Astrocyte (in vitro differentiated cells and primary cell): ENCODE data around the gene PTPRK. TPM values are rescaled to one million over a fixed set of nuclear protein-coding genes. Genes with fewer than 3 reads are reported as not detected.

Source experiments
- DNase-seq: peaks from one replicate; pipeline ENCODE4 v3.0.0-alpha.2; 2010; ENCODE audit warnings: low read depth
- FAIRE-seq: peaks from 2 replicates; lab custom pipeline; 2011; peaks lifted over from hg19 to GRCh38; lab: Jason Lieb, UNC
- H2AFZ ChIP-seq: 2 replicates; pipeline ENCODE4 v1.6.0; 2012; ENCODE audit warnings: low read depth, low read length, inconsistent platforms
- H3K27ac ChIP-seq: 2 replicates; pipeline ENCODE4 v1.5.1; 2011; ENCODE audit warnings: low read depth, low read length, inconsistent platforms
- H3K27me3 ChIP-seq: 2 replicates; pipeline ENCODE4 v1.6.0; 2011; ENCODE audit warnings: low read length, inconsistent platforms; ENCODE audit not compliant: insufficient read depth
- H3K36me3 ChIP-seq: 2 replicates; pipeline ENCODE4 v1.5.1; 2011; ENCODE audit warnings: low read length, inconsistent platforms; ENCODE audit not compliant: insufficient read depth
- H3K4me1 ChIP-seq: 2 replicates; pipeline ENCODE4 v1.5.1; 2011; ENCODE audit warnings: low read length, inconsistent platforms; ENCODE audit not compliant: insufficient read depth
- H3K4me2 ChIP-seq: 2 replicates; pipeline ENCODE4 v1.6.0; 2012; ENCODE audit warnings: low read length, inconsistent platforms
- H3K4me3 ChIP-seq: 2 replicates; pipeline ENCODE4 v1.5.1; 2011; ENCODE audit warnings: low read depth, mild to moderate bottlenecking, low read length, inconsistent platforms; ENCODE audit not compliant: insufficient read depth
- H3K79me2 ChIP-seq: 2 replicates; pipeline ENCODE4 v1.6.0; 2012; ENCODE audit warnings: mild to moderate bottlenecking, low read length, inconsistent platforms; ENCODE audit not compliant: insufficient read depth
- H3K9ac ChIP-seq: 2 replicates; pipeline ENCODE4 v1.6.0; 2012; ENCODE audit warnings: mild to moderate bottlenecking, low read length, inconsistent platforms
- H3K9me3 ChIP-seq: 2 replicates; pipeline ENCODE4 v1.5.1; 2012; ENCODE audit warnings: low read depth, mild to moderate bottlenecking, low read length, inconsistent platforms; ENCODE audit not compliant: insufficient read depth
- H4K20me1 ChIP-seq: 2 replicates; pipeline ENCODE4 v1.6.0; 2012; ENCODE audit warnings: low read length, inconsistent platforms; ENCODE audit not compliant: insufficient read depth
- H3K27ac Mint-ChIP-seq: one replicate; pipeline ENCODE4 v1.8.0; 2021; ENCODE audit warnings: mild to moderate bottlenecking, mixed read lengths; ENCODE audit not compliant: unreplicated experiment
- H3K27me3 Mint-ChIP-seq: one replicate; pipeline ENCODE4 v1.8.0; 2021; ENCODE audit warnings: low read depth, mixed read lengths; ENCODE audit not compliant: unreplicated experiment
- H3K36me3 Mint-ChIP-seq: one replicate; pipeline ENCODE4 v1.8.0; 2021; ENCODE audit warnings: low read depth, mixed read lengths; ENCODE audit not compliant: unreplicated experiment
- H3K4me1 Mint-ChIP-seq: one replicate; pipeline ENCODE4 v1.8.0; 2021; ENCODE audit warnings: low read depth, mixed read lengths; ENCODE audit not compliant: unreplicated experiment
- H3K4me3 Mint-ChIP-seq: one replicate; pipeline ENCODE4 v1.8.0; 2021; ENCODE audit warnings: mild to moderate bottlenecking, moderate library complexity, mixed read lengths; ENCODE audit not compliant: unreplicated experiment
- H3K9me3 Mint-ChIP-seq: one replicate; pipeline ENCODE4 v1.8.0; 2021; ENCODE audit warnings: mild to moderate bottlenecking, mixed read lengths; ENCODE audit not compliant: unreplicated experiment
- EZH2 ChIP-seq: IDR thresholded peaks from 2 replicates; pipeline ENCODE4 v1.6.1; 2012; ENCODE audit warnings: mild to moderate bottlenecking, low read length, inconsistent platforms; ENCODE audit not compliant: insufficient read depth
- total RNA-seq: library from RNA; stranded (reverse); gene quantifications from 2 replicates; pipeline ENCODE4 v1.2.1, GENCODE V29; 2021
- TF ChIP-seq, protein P1 (sequence below): IDR thresholded peaks from 2 replicates; pipeline ENCODE4 v1.5.1; 2011; ENCODE audit warnings: low read depth, mild to moderate bottlenecking, inconsistent platforms, low read length, moderate library complexity; ENCODE audit not compliant: insufficient read depth

Gene PTPRK
- total RNA-seq, 1 donor from 2014 or later, result 159 TPM

DNA sequence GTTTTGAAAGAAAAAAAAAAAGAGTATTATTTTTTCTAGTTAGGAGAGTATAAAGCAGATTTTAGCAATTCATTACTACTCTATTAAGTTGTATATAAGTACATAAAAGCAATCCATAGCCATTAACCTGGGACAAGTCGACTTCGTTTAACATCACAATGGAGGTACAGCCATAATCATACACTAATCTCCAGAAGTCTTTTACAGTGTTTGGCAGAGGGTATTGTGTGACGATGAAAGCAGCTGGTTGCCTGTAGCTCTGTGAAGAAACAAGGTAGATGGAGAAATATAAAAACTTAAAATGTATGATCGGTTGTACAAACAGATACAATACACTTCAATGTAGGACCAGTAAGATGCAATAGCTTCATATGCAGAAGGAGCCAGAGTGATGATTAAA is 543.6 kb downstream of the PTPRK start:
- H4K20me1 ChIP-seq, result no peaks in the 10 kb centered on the region
- no peak for FAIRE-seq
- Mint-ChIP-seq H3K9me3 (no peaks in the 10 kb centered on the region), H3K4me1 (peaks cover 12% of the 10 kb centered on the region), H3K36me3 (peaks cover 11% of the 10 kb centered on the region), H3K27ac (no peak overlapping the region), H3K27me3 (no peaks in the 10 kb centered on the region), H3K4me3 (no peak overlapping the region)
- no peak overlapping the region for H3K9ac ChIP-seq
- no peak overlapping the region for H3K27ac ChIP-seq
- peaks cover 12% of the 10 kb centered on the region for H3K4me1 ChIP-seq
- H3K4me3 ChIP-seq, result no peak overlapping the region
- no peak for TF ChIP-seq EZH2
- TF ChIP-seq, protein P1, sequence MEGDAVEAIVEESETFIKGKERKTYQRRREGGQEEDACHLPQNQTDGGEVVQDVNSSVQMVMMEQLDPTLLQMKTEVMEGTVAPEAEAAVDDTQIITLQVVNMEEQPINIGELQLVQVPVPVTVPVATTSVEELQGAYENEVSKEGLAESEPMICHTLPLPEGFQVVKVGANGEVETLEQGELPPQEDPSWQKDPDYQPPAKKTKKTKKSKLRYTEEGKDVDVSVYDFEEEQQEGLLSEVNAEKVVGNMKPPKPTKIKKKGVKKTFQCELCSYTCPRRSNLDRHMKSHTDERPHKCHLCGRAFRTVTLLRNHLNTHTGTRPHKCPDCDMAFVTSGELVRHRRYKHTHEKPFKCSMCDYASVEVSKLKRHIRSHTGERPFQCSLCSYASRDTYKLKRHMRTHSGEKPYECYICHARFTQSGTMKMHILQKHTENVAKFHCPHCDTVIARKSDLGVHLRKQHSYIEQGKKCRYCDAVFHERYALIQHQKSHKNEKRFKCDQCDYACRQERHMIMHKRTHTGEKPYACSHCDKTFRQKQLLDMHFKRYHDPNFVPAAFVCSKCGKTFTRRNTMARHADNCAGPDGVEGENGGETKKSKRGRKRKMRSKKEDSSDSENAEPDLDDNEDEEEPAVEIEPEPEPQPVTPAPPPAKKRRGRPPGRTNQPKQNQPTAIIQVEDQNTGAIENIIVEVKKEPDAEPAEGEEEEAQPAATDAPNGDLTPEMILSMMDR, result no peak
- H3K9me3 ChIP-seq, result no peaks in the 10 kb centered on the region
- H2AFZ ChIP-seq, result no peak overlapping the region
- peaks cover 28% of the 10 kb centered on the region for H3K36me3 ChIP-seq
- no peaks in the 10 kb centered on the region for H3K27me3 ChIP-seq
- DNase-seq, result no peak
- no peaks in the 10 kb centered on the region for H3K79me2 ChIP-seq
- no peak overlapping the region for H3K4me2 ChIP-seq

DNA sequence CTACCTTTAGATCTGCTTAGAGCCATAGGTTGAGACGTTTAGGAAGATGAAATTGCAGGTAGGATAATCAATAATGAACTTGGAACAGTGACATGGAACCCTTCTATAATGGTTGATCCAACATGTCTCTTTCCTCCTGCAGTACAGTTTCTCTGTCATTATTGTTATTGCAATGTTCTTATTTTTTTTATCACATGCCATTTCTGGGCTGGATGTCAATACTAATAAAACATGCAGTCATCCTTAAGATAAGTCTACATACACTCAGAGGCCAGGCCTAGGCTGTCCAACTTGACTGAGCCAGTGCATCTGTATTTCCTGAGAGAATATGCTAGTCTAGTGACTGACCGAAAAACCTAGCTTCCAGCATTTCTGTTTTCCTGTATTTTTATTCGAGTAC is 544.3 kb downstream of the PTPRK start:
- no peak overlapping the region for H3K27ac ChIP-seq
- Mint-ChIP-seq H3K4me1 (peaks cover 17% of the 10 kb centered on the region), H3K4me3 (no peak overlapping the region), H3K27me3 (no peaks in the 10 kb centered on the region), H3K9me3 (no peaks in the 10 kb centered on the region), H3K36me3 (peaks cover 11% of the 10 kb centered on the region), H3K27ac (no peak overlapping the region)
- peaks cover 24% of the 10 kb centered on the region for H3K36me3 ChIP-seq
- no peak for DNase-seq
- no peaks in the 10 kb centered on the region for H4K20me1 ChIP-seq
- H3K79me2 ChIP-seq, result no peaks in the 10 kb centered on the region
- no peaks in the 10 kb centered on the region for H3K9me3 ChIP-seq
- no peak overlapping the region for H2AFZ ChIP-seq
- TF ChIP-seq, protein P1, result no peak
- no peak for TF ChIP-seq EZH2
- no peak overlapping the region for H3K4me2 ChIP-seq
- FAIRE-seq, result no peak
- no peaks in the 10 kb centered on the region for H3K27me3 ChIP-seq
- peaks cover 14% of the 10 kb centered on the region for H3K4me1 ChIP-seq
- H3K4me3 ChIP-seq, result no peak overlapping the region
- H3K9ac ChIP-seq, result no peak overlapping the region

DNA sequence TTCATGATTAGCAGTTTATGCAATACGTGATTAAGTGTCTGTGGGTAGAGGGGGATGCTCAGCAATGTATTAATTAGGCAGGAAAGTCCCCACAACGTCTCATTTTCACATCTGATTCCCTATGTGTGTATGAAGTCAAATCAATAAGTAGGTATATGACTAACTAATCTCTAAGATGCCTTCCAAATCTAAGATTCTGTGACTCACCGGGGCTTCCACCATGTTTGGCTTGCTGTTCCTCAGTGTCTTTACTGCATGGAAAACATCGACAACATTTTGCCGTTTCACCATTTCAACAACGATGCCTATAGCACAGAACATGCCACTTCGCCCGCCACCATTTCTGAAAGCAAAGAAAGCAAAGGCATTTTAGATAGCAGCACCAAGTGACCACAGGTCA is 547.6 kb downstream of the PTPRK start:
- H3K79me2 ChIP-seq, result no peaks in the 10 kb centered on the region
- no peak overlapping the region for H3K4me2 ChIP-seq
- H3K9me3 Mint-ChIP-seq, result no peaks in the 10 kb centered on the region
- peak overlapping the region; percentile 79 for H3K27ac Mint-ChIP-seq
- no peak overlapping the region for H2AFZ ChIP-seq
- DNase-seq (peak; percentile 19), FAIRE-seq (no peak)
- peaks cover 31% of the 10 kb centered on the region for H3K36me3 ChIP-seq
- H3K27me3 ChIP-seq, result no peaks in the 10 kb centered on the region
- H3K4me1 ChIP-seq, result peaks cover 14% of the 10 kb centered on the region
- H3K4me1 Mint-ChIP-seq, result peaks cover 17% of the 10 kb centered on the region
- H3K27me3 Mint-ChIP-seq, result no peaks in the 10 kb centered on the region
- no peak overlapping the region for H3K4me3 ChIP-seq
- peaks cover 7% of the 10 kb centered on the region for H3K36me3 Mint-ChIP-seq
- H3K9me3 ChIP-seq, result no peaks in the 10 kb centered on the region
- no peaks in the 10 kb centered on the region for H4K20me1 ChIP-seq
- H3K4me3 Mint-ChIP-seq, result no peak overlapping the region
- H3K27ac ChIP-seq, result no peak overlapping the region
- H3K9ac ChIP-seq, result no peak overlapping the region
- TF ChIP-seq, protein P1, result no peak
